Measurements from ENCODE around the gene CR1L.
"Not testable (repeated sequence)": the region's sequence is repeated elsewhere in the genome, so short reads cannot be mapped to it uniquely, and the experiment has no call there.

CR1L gene

DNA sequence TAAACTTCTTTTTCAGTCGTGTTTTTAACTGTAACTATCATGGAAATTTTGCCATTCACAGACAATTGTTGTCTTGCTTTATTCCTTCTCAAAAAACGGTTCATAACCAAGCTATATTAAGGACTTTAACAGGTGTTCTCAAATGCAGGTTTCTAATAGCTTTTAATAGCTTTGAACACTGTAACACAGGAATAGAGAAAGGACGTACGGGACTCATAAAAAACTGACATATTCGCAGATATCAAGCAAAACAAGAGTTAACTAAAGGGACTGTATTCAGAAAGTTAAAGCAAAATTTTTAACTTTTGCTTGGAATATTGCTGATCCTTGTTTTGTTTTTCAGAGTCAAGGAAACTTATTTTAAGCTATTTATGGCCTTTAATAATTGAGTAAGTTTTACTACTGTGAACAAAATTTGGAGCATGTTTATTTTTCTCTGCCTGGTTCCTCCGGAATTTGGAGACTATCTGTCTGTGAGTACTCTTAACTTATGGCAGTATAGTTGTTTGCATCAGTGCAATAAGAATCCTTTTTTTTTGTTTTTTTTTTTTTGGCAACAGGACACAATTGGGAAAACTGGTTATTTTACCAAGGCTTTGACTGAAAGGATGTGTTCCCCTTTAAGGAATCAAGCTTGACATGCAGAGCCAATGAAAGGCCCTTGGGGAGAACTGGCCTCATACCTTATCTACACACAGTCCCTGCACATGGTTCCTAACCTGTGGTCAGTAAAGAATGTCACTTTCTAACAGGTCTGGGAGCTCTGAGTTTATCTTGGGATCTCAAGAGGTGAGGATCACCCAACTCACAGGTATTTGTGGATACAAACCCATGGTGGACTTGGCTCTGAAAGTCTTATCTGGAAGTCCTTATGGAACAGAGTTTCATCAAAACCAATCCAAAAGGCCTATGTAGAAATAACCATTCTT, 101.2 kb downstream of the CR1L start:
- DNase-seq (ENCODE audit: low read depth in 2 of 2) = no peak

DNA sequence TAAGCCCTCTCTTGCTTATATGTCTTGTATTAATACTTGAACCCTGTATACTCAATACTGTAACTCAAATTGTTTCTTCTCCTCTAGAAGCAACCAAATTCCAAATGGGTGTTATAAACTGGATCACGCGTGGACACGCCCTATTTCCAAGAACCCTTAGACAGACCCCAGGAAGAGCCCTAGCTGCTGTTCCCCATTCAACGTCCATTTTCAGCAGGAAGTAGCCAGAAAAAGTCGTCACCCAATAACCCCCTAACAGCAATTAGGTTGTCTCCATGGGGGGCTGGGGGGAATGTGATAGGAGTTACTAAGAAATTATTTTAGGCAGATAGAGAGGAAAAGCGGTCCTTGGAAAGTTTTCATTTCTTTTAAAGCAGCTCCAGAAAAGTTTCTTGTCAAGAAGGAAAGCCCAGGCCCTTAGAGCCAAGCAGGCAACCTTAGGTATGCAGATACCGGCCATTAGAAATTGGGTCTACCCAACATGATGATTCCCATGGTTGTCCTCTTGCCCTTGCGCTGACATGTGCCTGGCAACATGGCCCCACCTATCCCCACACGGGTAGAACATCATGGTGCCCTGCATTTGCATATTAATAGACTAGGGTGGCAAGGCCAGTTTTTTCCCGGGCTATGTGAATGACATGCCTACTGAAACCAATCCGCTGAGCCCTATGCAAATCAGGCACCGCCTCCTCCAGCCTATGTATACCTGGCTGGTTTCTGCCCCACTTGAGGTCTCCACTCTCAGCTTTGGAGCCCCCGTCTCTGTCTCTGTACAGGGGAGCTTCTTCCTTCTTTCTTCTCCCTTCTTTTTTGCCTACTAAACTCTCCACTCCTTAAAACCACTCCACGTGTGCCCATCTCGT, 102.9 kb downstream of the CR1L start:
- no peak for DNase-seq (ENCODE audit: low read depth in 2 of 2)

DNA sequence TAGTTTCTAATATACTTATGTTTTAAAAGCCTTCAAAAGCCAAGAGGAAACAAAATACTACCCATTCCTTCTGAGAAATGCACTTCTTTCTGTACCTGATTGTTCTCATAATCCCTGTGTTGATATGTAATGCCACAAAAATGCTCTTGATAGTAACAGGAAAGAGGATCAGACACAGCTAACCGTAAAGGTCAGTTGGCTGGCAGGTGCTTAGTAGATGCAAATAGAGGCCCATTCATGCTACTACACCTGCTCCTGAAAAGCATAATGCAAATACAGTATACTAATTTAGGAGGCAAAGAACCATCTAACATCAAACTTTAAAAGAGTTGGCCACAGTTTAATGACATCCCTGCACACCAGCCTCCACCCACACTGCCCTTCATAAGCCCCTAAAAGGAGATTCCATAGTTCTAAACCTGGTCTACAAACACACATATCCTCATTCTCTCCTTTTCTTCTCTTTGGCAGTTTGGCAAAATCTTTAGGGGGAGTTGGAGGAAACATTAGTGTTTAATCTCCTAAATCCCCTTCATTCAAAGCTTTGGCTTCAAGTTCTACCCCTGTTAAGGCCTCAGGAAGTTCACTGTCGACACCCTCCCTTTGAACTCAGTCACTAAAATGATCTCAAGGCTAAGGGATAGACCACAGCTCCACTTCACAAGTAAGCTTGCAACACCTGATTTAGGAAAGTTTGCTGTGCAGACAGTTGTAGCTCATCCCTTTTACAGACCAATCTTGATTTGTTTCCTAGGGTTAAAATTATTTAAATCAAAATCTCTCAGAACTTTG, 104.0 kb downstream of the CR1L start:
- no peak for DNase-seq (ENCODE audit: low read depth in 2 of 2)

DNA sequence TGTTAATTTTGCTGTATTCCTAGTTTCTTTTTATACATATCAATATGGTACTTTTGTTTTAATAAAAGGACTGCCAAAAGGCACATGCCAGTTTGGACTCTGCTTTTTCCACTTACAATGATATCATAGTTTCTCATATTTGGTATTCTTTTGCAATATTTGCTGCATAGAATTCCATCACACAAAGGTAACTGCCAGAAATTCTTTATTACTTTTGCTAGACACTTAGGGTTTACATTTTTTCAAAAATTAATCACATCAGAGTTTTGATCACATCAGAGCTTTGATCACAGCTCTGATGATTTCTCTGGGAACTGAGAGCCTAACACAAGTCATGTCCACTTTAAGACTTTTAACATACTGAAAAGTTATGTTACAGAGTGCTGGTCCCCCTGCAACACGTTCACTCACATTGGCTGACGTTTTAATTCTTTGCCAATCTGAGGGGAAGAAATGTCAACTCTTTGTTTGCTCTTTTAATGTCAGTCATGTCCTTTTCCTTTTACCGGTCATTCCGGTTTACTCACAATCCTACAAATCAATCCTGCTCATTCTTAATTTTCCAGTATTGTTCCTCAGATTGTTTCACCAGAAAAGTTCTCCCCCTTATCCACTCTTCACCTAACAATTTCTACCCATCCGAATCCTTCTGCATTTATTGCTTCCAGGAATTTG, 105.8 kb downstream of the CR1L start:
- DNase-seq (ENCODE audit: low read depth in 2 of 2) = no peak

DNA sequence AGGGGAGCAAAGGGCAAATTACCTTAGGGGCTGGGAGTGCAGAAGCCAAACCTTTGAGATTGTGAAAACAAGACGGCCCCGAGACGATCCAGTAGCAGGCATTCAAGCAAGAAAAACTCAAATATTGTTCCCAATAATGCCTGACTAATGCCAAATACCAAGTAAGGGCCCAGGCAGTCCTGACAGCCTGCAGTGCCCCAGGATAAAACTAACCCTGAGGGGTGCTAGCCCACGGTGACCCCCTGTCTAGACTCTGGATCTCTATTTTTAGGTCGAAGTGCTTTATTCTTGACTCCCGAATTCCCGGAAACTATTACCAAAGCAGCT, 106.5 kb downstream of the CR1L start:
- not testable (repeated sequence) for DNase-seq (ENCODE audit: low read depth in 2 of 2)

DNA sequence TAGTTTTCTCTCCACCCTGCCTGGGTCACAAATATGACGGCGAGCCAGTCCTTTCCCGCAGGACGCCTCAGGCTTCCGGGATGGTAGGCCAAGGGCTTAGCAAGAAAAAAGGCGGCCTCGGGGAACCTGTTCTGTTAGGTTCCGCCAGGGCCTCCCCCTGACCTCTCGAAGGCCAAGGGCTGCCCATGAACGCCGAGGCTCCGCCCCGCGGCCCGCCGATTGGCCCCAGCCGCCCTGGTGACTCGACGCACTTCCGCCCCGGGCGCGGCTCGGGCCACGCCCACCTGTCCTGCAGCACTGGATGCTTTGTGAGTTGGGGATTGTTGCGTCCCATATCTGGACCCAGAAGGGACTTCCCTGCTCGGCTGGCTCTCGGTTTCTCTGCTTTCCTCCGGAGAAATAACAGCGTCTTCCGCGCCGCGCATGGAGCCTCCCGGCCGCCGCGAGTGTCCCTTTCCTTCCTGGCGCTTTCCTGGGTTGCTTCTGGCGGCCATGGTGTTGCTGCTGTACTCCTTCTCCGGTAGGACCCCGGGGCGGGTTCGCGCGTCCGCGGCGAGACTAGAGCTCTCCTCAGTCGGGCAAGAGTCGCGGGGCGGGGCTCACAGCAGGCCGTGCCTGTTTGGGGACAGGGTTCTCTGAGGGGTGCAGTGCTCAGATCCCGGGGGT, 107.0 kb downstream of the CR1L start, which contains the start of gene CD46:
Gene CD46, plus strand, starts transcription at position 265 of the 666 bp plus-strand sequence. Its CDS starts 159 bp downstream, at position 424.
- DNase-seq (ENCODE audit: low read depth in 2 of 2) = peak; percentile 81 to 87

DNA sequence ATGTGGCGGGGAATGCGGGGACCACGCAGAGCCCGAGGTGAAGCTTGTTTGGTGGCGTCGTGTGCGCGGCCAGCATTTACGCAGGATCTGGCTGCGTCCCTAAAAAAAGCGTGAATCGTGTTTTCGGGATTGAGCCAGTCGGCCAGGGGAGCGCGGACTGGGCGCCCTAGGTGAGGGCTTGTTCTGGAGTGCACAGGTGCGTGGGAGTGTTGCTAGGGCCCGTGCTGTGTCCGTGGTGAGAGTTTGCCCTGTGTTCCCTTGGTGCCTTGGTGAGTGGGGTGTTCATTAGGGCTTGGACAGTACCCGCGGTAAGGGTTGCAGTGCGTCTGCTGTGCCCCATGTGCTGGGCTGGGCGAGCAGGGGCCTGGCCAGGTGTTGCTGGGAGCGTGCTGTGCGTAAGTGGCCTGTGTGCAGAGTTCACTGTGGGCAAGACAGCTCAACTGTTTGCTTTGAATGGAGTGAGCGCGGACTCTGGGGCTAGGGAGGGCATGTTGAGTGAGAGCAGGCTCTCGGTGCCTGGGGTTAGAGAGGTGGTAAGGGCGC, 107.6 kb downstream of the CR1L start:
- DNase-seq (ENCODE audit: low read depth in 2 of 2) = no peak

DNA sequence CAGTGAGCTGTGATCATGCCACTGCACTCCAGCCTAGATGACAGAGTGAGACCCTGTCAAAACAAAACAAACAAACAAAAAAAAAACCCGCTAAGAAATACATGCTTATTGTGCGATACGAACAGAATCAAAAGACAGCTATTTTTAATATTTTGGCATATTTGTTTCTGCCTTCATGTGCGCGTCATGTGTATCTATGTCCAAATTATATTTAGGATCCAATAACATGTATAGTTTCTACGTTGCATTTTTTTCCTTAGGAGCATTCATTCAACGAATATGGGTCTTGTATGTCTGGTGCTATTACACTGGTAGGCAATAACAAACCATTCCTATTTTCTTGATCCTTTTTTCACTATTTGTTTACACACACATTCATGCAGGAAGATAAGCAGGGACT, 108.7 kb downstream of the CR1L start:
- DNase-seq (ENCODE audit: low read depth in 2 of 2) = no peak

DNA sequence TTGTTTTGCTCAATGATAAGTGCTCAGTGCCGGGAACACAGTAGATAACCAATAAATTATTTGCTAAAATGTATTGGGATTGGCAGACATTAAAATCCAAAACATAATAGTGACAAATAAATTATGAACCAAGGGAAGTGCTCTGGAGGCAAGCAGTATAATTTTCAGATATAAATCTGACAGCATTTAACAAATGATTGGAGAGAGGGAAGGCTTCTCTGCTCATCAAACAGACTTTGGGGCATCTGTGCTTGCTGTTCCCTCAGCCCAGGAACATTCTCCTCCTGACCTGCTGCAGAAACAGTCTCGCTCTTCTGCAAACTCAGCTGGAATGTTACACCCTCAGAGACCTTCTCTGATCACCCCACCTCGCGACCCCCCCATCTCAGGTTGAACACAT, 109.1 kb downstream of the CR1L start:
- DNase-seq (ENCODE audit: low read depth in 2 of 2) = no peak

DNA sequence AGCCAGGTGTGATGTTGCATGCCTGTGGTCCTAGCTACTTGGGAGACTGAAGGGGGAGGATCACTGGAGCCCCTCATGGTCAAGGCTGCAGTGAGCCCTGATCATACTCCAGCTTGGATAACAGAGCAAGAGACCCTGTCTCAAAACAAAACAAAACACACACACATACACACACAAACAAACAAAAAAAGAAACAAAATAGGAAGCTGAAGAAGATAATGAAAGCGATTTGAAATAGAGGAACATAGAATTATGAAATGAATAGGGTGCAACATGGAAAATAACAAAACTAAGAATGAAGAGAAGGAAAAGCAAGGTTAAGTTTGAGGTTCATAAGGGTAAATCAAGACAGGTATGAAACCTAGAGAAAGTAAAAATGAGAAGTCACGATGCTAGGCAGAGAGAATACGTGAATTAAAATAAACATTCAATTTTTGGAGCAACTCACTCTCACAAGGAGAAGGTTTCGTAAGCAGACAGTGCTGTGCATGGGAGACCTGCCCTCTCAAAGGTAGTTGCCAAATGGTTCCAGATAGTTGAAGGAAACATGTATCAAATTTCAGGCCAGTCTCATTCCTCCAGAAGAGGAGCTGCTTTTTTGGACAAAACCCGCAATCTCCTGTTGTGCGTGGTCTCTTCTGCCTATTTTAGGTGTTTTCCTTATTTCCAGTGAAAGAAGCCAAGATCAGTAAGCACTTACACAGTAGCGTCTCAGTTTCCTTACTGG, 110.2 kb downstream of the CR1L start:
- DNase-seq (ENCODE audit: low read depth in 2 of 2) = no peak

DNA sequence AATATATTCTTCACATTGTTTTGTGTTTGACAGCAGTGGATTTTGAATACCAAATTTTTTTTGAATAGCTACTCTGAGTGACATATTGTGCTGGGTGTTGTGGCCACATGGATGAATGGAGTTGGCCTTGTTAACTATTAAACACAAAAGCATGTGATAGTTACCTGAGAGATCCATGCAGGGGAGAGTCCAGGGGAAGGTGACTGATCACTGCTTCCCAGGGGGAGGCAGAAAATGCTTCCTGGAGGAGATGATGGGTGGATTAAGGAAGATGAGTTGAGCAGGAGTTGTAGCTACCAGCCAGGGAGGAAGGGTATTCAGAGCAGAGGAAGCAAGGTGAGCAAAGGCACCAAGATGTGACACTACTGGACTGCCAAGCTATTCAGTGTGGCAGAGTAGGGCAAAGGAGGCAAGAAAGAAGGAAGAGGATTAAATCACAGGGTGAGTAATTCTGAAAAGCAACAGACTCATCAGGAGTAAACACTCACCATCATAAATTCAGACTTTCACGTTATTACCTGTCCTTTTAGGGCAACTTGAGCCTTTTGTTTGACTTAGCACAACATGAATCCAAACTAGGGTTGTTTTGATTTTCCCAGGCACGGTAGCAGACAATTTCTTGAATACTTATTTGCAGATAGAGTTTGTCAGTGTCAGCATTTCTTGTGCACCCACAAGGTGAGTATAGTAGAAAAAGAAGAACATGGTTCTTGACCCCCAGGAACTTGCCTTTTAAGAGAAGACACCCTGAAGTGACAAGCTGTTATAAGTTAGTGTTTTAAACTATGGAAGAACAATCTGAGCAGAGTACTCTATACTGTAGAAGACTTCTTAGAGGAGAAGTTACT, 111.1 kb downstream of the CR1L start:
- no peak for DNase-seq (ENCODE audit: low read depth in 2 of 2)

DNA sequence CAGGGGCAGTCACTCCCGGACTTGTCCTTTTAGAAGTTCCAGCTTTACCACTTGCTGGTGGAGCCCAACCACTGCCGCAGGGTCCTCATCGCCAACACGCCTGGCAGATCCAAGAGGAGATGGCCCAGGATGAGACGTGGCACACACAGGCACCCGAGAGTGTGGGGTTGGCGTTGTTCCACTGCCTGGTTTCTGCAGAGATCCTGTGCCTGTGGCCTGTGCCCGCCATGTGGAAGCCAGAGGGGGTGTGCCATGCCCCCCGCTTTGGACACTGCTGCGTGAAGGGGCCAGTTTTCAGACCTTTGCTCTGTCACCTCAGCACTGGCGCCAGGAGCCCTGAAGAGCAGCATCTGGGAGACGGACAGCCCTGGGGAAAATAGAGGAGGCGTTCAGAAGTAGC, 117.7 kb downstream of the CR1L start:
- no peak for DNase-seq (ENCODE audit: low read depth in 2 of 2)

DNA sequence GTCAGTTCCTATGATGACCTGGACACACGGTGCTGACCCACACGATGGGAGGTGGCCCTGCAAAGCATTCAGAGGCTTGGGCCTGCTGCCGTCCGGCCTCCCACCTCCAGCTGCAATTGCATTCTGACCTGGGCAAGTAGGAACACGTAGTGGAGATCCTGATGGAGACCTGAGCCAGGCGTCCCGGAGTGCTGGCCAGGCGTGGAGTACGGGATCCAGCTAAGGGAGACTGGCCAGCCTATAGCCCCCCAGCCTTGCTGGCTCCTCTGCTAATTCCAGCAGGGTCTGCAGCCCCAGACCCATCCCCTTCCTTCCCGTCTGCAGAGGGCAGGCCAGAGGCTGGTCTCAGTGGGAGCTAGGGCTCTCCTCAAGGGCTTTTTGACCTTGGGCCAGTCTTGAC, 118.2 kb downstream of the CR1L start:
- DNase-seq (ENCODE audit: low read depth in 2 of 2) = no peak

DNA sequence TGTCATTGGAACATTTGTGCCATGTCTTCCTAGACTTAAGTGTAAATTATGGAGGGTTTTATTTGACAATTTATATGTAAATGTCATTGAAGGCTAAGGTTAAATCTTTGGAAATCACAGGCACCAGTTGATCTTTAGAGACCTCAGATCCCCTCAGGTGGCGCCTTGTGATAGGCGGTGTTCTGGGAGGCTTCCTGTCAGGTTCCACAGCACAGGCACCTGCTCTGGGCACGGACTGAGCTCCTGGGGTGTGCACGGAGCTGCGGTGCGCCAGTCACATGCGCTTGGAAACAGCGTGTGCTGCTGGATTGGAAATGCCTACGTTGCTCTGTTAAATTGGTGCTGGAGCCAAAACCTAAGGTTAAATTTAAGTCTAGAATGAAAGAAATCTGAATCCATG, 119.0 kb downstream of the CR1L start:
- DNase-seq (ENCODE audit: low read depth in 2 of 2) = no peak

DNA sequence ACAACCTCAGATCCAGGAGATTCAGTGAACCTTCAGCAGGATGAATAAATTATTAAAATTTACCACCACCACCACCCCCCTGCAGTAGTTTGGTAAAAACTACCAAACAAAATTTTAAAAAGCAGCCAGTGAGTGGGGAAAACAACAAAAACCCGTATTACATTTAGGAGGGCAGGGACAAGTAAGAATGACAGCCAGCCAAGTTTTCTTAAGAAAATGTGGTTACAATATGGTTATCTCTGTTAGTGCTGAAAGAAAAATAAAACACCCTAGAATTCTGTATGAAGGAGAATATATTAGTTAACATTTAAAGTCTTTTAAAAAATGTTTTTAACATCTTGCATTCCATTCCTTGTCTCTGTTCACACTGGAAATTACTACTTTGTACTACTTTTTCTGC, 121.6 kb downstream of the CR1L start:
- DNase-seq (ENCODE audit: low read depth in 2 of 2) = no peak

DNA sequence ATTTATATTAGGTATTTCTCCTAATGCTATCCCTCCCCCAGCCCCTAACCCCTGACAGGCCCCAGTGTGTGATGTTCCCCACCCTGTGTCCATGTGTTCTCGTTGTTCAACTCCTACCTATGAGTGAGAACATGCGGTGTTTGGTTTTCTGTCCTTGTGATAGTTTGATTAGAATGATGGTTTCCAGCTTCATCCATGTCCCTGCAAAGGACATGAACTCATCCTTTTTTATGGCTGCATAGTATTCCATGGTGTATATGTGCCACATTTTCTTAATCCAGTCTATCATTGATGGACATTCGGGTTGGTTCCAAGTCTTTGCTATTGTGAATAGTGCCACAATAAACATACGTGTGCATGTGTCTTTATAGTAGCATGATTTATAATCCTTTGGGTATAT, 125.6 kb downstream of the CR1L start:
- DNase-seq (ENCODE audit: low read depth in 2 of 2) = not testable (repeated sequence)
